H1 (cell line): Measurements from ENCODE around the gene SLC43A1. TPM values are rescaled to one million over a fixed set of nuclear protein-coding genes. Genes with fewer than 3 reads are reported as not detected.
A peak's percentile ranks its signal among the peaks of the same experiment; 100 is the strongest.

Experiments used
- EGR1 ChIP-seq: IDR thresholded peaks from 2 replicates; pipeline ENCODE4 v1.6.1; 2011; ENCODE audit warnings: low read depth, low read length, borderline replicate concordance
- HDAC2 ChIP-seq, 2 experiments: fragments of 300-600 bp in 1 of 2; sonication (generic) in 1 of 2; IDR thresholded peaks; 2 replicates each; pipeline ENCODE4 v1.6.1; 2011 to 2012; ENCODE audit warnings: low read depth in 2 of 2, low read length in 2 of 2, mild to moderate bottlenecking in 2 of 2, moderate library complexity in 2 of 2, borderline replicate concordance in 1 of 2, inconsistent platforms in 1 of 2
- MAFK ChIP-seq: IDR thresholded peaks from 2 replicates; pipeline ENCODE4 v1.6.1; 2012; ENCODE audit warnings: low read depth, mild to moderate bottlenecking, improper control_type of control experiment, low read length
- NRF1 ChIP-seq: IDR thresholded peaks from 2 replicates; pipeline ENCODE4 v1.6.1; 2011; ENCODE audit warnings: mild to moderate bottlenecking, low read depth, low read length, improper control_type of control experiment
- TBP ChIP-seq: IDR thresholded peaks from 2 replicates; pipeline ENCODE4 v1.6.1; 2011; ENCODE audit warnings: low read depth, low read length, improper control_type of control experiment
- polyA plus RNA-seq, 7 experiments: library from polyadenylated mRNA; depleted of rRNA in 3 of 7; stranded (reverse) in 5 of 7; unstranded in 2 of 7; fragments of >200 nt in 5 of 7; fragments of 200-250 nt in 2 of 7; gene quantifications; 1 replicate in 5 of 7; 2 replicates in 1 of 7; 4 replicates in 1 of 7; pipeline versions ENCODE4 v1.2.1 to v1.2.3, GENCODE V29; 2011 to 2013; ENCODE audit warnings: missing spikeins in 2 of 7, mixed read lengths in 2 of 7
- total RNA-seq: library from RNA; stranded (reverse); fragmentation: NEBNext Ultra II Directional; extraction: Animal tissue kit (Norgen Biotek cat#: 25700); gene quantifications from 2 replicates; pipeline ENCODE4 v1.2.1, GENCODE V29; 2021
- TF ChIP-seq, protein P1 (sequence below), 3 experiments: IDR thresholded peaks; 1 replicate in 2 of 3; 2 replicates in 1 of 3; pipeline versions ENCODE4 v1.5.1 to v1.6.1; 2011; ENCODE audit warnings: low read length in 3 of 3, mild to moderate bottlenecking in 3 of 3, inconsistent platforms in 2 of 3, low read depth in 1 of 3, moderate library complexity in 1 of 3; ENCODE audit not compliant: insufficient read depth in 1 of 3; ENCODE audit errors: control extremely low read depth in 1 of 3
- TF ChIP-seq, protein P2 (sequence below): IDR thresholded peaks from 2 replicates; pipeline ENCODE4 v1.6.1; 2012; ENCODE audit warnings: inconsistent platforms
- TF ChIP-seq, protein P3 (sequence below): IDR thresholded peaks from 2 replicates; pipeline ENCODE4 v1.6.1; 2012; ENCODE audit warnings: inconsistent platforms

The SLC43A1 gene
- total and polyA plus RNA-seq, 2 of the 8 experiments (the other 6 are each of a cell fraction or from before 2014, with no cell fraction given): 34.5 to 58.0 TPM

DNA sequence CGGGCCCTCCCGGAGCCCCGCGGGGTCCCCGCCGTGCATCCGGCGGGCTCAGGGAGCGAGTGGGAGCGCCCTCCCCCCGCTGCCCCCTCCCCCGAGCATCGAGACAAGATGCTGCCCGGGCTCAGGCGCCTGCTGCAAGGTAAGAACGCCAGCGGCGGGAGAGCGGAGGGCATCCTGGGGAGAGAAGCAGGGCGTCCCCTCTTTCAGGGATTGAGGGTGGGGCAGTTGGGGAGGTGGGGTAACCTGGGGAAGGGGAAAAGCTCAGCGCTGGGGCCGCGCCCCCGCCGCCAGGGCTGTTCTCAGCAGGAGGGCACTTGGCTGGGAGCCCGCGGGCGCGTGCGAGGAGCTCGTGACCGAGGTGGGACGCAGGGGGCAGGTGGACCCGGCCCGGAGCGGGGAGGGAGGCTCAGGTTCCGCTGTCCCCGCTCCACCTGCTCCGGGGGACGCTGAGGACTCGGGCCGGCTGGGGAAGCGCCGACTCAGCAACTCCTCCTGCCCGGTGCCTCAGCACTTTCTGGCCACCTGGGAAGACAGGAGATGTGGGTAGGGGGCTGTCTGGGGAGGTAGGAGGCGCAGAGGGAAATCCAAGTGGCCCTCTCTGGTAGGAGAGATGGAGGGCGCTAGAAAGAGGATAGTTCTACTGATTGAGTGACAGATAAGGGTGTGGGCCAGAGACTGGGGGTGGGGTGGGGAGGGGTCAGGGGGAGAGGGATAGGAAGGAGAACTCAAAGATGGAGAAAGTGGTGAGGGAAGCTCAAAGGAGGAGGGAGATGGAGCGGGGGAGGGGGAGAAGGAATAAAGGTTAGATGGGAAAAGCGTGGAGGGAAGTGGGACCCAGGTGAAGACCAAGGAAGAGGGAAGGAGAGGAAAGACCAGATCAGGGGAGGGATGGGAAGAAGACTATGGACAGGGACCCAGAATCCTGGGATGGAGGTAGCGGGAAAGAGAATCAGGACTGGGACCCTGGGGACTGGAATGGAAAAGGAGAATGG is 54.4 kb downstream of the SLC43A1 start (continued):
- TF ChIP-seq, protein P1, sequence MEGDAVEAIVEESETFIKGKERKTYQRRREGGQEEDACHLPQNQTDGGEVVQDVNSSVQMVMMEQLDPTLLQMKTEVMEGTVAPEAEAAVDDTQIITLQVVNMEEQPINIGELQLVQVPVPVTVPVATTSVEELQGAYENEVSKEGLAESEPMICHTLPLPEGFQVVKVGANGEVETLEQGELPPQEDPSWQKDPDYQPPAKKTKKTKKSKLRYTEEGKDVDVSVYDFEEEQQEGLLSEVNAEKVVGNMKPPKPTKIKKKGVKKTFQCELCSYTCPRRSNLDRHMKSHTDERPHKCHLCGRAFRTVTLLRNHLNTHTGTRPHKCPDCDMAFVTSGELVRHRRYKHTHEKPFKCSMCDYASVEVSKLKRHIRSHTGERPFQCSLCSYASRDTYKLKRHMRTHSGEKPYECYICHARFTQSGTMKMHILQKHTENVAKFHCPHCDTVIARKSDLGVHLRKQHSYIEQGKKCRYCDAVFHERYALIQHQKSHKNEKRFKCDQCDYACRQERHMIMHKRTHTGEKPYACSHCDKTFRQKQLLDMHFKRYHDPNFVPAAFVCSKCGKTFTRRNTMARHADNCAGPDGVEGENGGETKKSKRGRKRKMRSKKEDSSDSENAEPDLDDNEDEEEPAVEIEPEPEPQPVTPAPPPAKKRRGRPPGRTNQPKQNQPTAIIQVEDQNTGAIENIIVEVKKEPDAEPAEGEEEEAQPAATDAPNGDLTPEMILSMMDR (IDR thresholded peaks at IDR 0.05; ENCODE audit: control extremely low read depth in 1 of 3, insufficient read depth in 1 of 3, low read depth in 1 of 3, low read length in 3 of 3): no peak
- 0 out of 2 replicates have a peak, but pooled peaks have one; percentile 11 for TF ChIP-seq TBP
- peak in 1 of 2 experiments; percentile 50; a peak in 1 of 4 replicates for TF ChIP-seq HDAC2 (IDR thresholded peaks at IDR 0.05; ENCODE audit: borderline replicate concordance in 1 of 2, low read depth in 2 of 2, low read length in 2 of 2)
- TF ChIP-seq NRF1: no peak
- TF ChIP-seq, protein P2, sequence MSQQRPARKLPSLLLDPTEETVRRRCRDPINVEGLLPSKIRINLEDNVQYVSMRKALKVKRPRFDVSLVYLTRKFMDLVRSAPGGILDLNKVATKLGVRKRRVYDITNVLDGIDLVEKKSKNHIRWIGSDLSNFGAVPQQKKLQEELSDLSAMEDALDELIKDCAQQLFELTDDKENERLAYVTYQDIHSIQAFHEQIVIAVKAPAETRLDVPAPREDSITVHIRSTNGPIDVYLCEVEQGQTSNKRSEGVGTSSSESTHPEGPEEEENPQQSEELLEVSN: peak; percentile 19; the same call in 1 of the 2 replicates
- TF ChIP-seq, protein P3, sequence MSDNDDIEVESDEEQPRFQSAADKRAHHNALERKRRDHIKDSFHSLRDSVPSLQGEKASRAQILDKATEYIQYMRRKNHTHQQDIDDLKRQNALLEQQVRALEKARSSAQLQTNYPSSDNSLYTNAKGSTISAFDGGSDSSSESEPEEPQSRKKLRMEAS: peak; percentile 9
- peak; percentile 87; the same call in 1 of the 2 replicates for TF ChIP-seq MAFK
- peak; percentile 25; the same call in 1 of the 2 replicates for TF ChIP-seq EGR1
